GM06990 (cell line): ENCODE measurements around the gene MRPL43.

Source experiments
- DNase-seq: peaks from one replicate; pipeline ENCODE4 v3.0.0-alpha.2; 2011; ENCODE audit not compliant: insufficient read length; ENCODE audit errors: extremely low read depth
- H3K27me3 ChIP-seq: replicated peaks from 2 replicates; pipeline ENCODE4 v1.6.0; 2011; ENCODE audit warnings: low read length; ENCODE audit not compliant: control insufficient read depth, insufficient read depth
- H3K36me3 ChIP-seq: 2 replicates; pipeline ENCODE4 v1.5.1; 2011; ENCODE audit warnings: low read length; ENCODE audit not compliant: control insufficient read depth, insufficient read depth
- H3K4me3 ChIP-seq: replicated peaks from 2 replicates; pipeline ENCODE4 v1.5.1; 2011; ENCODE audit warnings: low read depth, mild to moderate bottlenecking, control low read depth, low read length
- TF ChIP-seq, protein P1 (sequence below): IDR thresholded peaks from 2 replicates; pipeline ENCODE4 v1.5.1; 2011; ENCODE audit warnings: low read length, control low read depth, mild to moderate bottlenecking, inconsistent platforms; ENCODE audit not compliant: insufficient read depth, poor library complexity, severe bottlenecking

Gene MRPL43

DNA sequence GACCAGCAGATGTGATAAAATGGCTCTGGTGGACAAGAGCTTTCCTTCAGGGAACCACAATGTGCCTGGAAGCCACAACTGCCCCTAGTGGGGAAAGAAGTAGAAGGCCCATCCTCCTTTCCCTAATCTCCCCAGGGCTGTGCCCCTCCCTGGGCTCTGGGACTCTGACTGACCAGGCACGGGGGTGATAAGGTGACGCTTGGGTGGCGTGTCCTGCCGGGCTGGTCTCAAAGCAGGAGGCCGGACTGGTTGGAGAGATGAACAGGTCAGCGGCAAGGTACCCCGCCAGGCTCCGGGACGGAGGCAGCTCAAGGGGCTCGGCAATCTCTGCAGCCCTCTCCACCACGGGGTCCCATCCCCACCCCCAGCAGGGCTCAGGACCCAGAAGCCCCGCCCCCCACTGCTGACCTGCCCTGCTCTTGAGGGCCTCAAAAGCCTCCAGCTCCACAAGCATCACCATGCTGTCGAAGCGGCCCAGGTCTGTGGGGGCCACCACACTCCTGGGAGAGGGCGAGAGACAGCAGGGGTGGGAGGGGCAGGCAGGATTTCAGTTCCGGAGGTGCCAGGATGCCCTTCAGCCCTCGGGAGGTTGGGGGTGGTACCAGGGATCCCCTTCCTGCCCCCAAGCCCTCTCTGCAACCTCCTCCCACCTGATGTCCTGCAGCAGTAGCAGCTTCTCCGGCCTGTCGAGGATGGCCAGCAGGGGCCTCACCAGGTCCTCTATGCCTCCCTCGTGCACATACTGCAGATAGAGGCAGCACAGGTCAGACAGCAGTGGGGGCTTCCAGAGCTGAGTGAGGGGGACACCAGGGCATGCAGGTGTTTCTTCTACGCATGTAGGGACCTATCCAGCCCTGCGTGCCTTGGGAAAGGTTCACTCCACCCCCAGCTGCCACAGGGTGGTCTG is 24.5 kb upstream of the MRPL43 start:
- no peaks in the 10 kb centered on the region; the same call in 1 of the 2 replicates for H3K36me3 ChIP-seq
- TF ChIP-seq, protein P1, sequence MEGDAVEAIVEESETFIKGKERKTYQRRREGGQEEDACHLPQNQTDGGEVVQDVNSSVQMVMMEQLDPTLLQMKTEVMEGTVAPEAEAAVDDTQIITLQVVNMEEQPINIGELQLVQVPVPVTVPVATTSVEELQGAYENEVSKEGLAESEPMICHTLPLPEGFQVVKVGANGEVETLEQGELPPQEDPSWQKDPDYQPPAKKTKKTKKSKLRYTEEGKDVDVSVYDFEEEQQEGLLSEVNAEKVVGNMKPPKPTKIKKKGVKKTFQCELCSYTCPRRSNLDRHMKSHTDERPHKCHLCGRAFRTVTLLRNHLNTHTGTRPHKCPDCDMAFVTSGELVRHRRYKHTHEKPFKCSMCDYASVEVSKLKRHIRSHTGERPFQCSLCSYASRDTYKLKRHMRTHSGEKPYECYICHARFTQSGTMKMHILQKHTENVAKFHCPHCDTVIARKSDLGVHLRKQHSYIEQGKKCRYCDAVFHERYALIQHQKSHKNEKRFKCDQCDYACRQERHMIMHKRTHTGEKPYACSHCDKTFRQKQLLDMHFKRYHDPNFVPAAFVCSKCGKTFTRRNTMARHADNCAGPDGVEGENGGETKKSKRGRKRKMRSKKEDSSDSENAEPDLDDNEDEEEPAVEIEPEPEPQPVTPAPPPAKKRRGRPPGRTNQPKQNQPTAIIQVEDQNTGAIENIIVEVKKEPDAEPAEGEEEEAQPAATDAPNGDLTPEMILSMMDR = no peak
- DNase-seq = no peak

DNA sequence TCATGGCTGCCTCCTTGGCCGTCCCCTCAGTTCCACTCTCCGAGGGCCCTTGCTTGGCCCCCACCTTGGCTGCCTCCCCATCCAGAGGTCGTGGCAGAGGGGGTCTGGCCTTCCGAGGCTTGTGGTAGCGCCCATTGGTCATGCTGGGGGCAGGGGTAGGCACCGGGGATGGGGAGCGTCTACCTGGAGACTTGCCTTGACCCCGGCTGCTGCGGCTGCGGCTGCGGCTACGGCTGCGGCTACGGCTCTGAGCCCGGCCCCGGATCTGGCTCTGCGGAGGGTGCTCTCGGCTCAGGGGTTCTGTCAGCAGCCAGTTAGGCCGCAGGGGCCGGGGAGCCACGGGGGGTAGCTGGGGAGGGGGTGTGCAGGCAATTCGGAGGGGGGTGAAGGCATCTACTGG is 23.0 kb upstream of the MRPL43 start:
- no peaks in the 10 kb centered on the region for H3K27me3 ChIP-seq
- no peaks in the 10 kb centered on the region; the same call in none of the 2 replicates for H3K36me3 ChIP-seq
- H3K4me3 ChIP-seq = no peak overlapping the region
- TF ChIP-seq, protein P1 = no peak
- DNase-seq = no peak

More for the DNA sequence above, 24.5 kb upstream of the MRPL43 start:
- Histone ChIP-seq H3K4me3 (no peak overlapping the region), H3K27me3 (no peaks in the 10 kb centered on the region; the same call in none of the 2 replicates)

DNA sequence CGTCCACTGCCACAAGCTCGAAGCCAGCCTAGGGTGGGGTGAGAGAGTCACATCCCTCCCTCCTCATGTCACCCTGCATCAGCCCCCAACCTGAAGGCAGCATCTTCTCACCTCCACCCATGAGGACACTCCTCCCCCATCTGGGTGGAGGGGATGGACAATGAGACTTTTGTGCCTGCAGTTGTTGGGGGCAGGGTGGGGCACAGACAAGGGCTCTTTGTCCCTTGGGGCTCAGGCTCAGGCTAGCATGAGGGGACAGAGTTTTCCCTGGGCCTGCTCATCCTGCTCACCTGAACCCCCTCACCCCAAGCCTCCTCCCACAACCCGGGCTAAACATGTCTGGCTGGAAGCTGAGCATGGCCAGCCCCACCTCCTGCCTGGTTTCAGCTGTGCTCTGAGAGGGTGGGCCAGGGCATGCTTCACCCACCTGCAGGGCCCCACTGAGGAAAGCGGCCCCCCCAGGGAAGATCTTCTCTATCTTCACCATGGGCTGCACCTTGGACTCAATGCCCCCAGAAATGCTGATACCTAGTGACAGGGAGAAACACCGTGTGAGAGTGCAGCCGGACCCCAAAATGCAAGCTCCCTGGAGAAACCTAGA is 21.6 kb upstream of the MRPL43 start:
- no peaks in the 10 kb centered on the region for H3K27me3 ChIP-seq
- DNase-seq = no peak
- no peaks in the 10 kb centered on the region; the same call in none of the 2 replicates for H3K36me3 ChIP-seq
- TF ChIP-seq, protein P1 = no peak
- H3K4me3 ChIP-seq = no peak overlapping the region

DNA sequence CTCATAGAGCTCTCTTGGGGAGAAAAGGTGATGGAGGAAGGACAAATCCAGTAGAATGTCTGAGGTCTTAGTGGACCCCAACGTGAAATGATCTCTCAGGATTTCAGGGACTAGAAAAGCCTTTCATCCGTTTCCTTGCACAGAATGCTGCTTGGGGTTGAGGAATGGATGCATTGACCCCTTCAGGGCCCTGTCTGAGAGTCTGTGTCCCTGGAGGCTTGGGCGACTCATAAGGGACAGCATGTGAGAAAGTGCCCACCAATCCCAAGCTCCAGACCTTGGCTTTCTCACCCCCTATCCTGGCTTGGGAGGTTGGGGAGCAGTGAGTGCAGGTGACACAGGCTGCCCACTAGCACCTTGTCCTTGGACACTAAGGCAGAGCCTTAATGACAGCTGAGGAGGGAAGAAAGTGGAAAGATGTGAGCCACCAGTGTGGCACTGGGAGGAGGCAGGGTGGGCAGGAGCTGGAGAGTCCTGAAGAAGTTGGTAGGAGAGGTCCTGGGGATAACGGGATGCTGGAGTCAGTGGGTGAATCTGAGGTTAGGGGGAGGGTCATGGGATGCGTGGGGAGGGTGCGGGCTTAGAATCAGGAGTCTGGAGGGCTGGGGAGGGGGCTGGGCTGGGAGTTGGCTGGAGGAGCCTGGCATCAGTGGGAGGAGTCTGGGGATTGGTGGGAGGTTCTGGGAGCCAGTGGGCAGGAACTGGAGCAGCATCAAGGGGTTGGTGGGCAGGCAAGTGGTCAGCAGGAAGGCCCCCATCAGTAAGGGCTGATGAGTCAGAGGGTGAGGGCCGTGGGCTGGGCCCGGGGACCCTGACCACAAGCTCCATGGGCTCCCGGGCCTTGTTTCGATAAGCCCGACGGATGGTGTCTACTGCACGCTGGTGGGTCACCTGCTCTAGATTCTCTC is 20.9 kb upstream of the MRPL43 start:
- Histone ChIP-seq H3K27me3 (no peaks in the 10 kb centered on the region), H3K36me3 (peaks cover 4% of the 10 kb centered on the region), H3K4me3 (no peak overlapping the region)
- DNase-seq = no peak
- TF ChIP-seq, protein P1 = no peak

DNA sequence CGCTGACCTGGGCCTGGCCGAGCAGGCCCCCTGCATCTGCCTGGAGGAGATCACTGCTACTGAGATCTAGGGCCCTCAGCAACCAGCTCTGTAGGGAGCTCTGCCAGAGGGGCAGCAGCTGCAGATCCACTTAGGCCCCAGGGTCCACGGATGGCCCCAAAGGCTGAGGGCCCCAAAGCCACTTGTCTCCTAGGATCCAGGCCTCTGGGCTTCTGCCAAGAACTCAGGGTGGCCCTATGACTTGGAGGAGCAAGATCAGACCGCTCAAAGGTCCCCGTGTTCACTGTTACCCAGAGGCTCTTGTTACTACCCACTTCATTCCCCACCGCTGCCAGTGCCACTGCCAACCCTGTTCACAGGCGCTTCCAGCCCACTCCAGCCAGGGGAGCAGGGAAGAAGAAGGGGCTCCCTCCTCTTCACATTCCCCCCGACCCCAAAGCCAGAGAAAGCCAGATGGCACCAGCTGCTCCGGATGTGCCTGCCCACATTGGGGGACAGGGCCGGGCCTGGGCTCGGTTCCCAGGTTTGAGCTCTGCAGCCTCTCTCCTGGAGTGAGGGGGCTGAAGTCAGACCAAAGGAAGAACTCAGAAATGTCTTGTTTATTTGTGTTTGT is 19.9 kb upstream of the MRPL43 start:
- DNase-seq = no peak
- H3K4me3 ChIP-seq = no peak overlapping the region
- TF ChIP-seq, protein P1 = no peak
- H3K36me3 ChIP-seq = peaks cover 4% of the 10 kb centered on the region
- H3K27me3 ChIP-seq = no peaks in the 10 kb centered on the region
